IMR-90 (cell line): ENCODE data around the gene ZYG11B. TPM values are rescaled to one million over a fixed set of nuclear protein-coding genes. Genes with fewer than 3 reads are reported as not detected.

Experiments used
- ATAC-seq: fragments of 200-7000 bp; cut with Tn5 transposase; 2 replicates; pipeline ENCODE4 v1.9.1; 2020; ENCODE audit warnings: low read depth, mild to moderate bottlenecking, moderate library complexity
- BruUV-seq: library from RNA; stranded (reverse); fragments of 400-500 nt; replicated peaks from 2 replicates; lab custom pipeline; 2021; lab: Mats Ljungman, UMichigan
- CTCF ChIA-PET: fragments of 300-600 bp; formaldehyde crosslinking; extraction: SDS; loops from one replicate; lab custom pipeline; 2021; ENCODE audit warnings: antibody characterized with exemption; lab: Yijun Ruan, JAX
- POLR2A ChIA-PET: fragments of 300-600 bp; sonication (Branson Sonifier 250); formaldehyde crosslinking; loops from one replicate; lab custom pipeline; 2022; ENCODE audit warnings: antibody characterized with exemption; ENCODE audit not compliant: unreplicated experiment; lab: Charles Lee
- DNase-seq: peaks from one replicate; pipeline ENCODE4 v3.0.0; 2013
- H2AFZ ChIP-seq: replicated peaks from 2 replicates; pipeline ENCODE3; 2013; ENCODE audit warnings: low read length, mild to moderate bottlenecking; ENCODE audit not compliant: poor library complexity
- H2AK5ac ChIP-seq: 2 replicates; pipeline ENCODE4 v1.6.1; 2013; ENCODE audit warnings: low read depth, low read length, inconsistent platforms
- H2AK9ac ChIP-seq: replicated peaks from 2 replicates; pipeline ENCODE3; 2013; ENCODE audit warnings: mild to moderate bottlenecking, low read depth, low read length, moderate library complexity; ENCODE audit not compliant: poor library complexity
- H2BK120ac ChIP-seq: 2 replicates; pipeline ENCODE4 v1.6.1; 2013; ENCODE audit warnings: low read depth, low read length, inconsistent platforms
- H2BK15ac ChIP-seq: 3 replicates; pipeline ENCODE4 v1.6.1; 2013; ENCODE audit warnings: low read depth, low read length, inconsistent platforms
- H2BK20ac ChIP-seq: 2 replicates; pipeline ENCODE4 v1.6.1; 2013; ENCODE audit warnings: low read depth, mild to moderate bottlenecking, inconsistent platforms, low read length, moderate library complexity
- H2BK5ac ChIP-seq: 2 replicates; pipeline ENCODE4 v1.6.1; 2013; ENCODE audit warnings: mild to moderate bottlenecking, low read depth, low read length, inconsistent platforms; ENCODE audit not compliant: poor library complexity, severe bottlenecking
- H3K14ac ChIP-seq: replicated peaks from 2 replicates; pipeline ENCODE4 v1.6.1; 2013; ENCODE audit warnings: low read depth, low read length, inconsistent platforms
- H3K18ac ChIP-seq: 2 replicates; pipeline ENCODE4 v1.6.1; 2013; ENCODE audit warnings: low read depth, low read length, control low read depth
- H3K23ac ChIP-seq: 2 replicates; pipeline ENCODE4 v1.6.1; 2013; ENCODE audit warnings: low read depth, low read length, inconsistent platforms
- H3K27ac ChIP-seq: 2 replicates; pipeline ENCODE4 v1.5.1; 2013; ENCODE audit warnings: mild to moderate bottlenecking, control low read depth, low read length; ENCODE audit not compliant: insufficient read depth
- H3K27me3 ChIP-seq: 2 replicates; pipeline ENCODE4 v1.6.1; 2013; ENCODE audit warnings: low read length; ENCODE audit not compliant: control insufficient read depth, insufficient read depth
- H3K36me3 ChIP-seq: 2 replicates; pipeline ENCODE4 v1.6.1; 2013; ENCODE audit warnings: low read length, mixed read lengths; ENCODE audit not compliant: control insufficient read depth, insufficient read depth
- H3K4ac ChIP-seq: 2 replicates; pipeline ENCODE4 v1.6.1; 2013; ENCODE audit warnings: low read depth, low read length, inconsistent platforms
- H3K4me1 ChIP-seq: 2 replicates; pipeline ENCODE4 v1.6.1; 2013; ENCODE audit warnings: low read length, mixed read lengths; ENCODE audit not compliant: control insufficient read depth, insufficient read depth
- H3K4me2 ChIP-seq: 2 replicates; pipeline ENCODE4 v1.6.1; 2013; ENCODE audit warnings: low read depth, mild to moderate bottlenecking, control low read depth, low read length, moderate library complexity
- H3K4me3 ChIP-seq: 2 replicates; pipeline ENCODE4 v1.5.1; 2013; ENCODE audit warnings: low read depth, mild to moderate bottlenecking, control low read depth, low read length, moderate library complexity; ENCODE audit not compliant: insufficient read depth
- H3K56ac ChIP-seq: 2 replicates; pipeline ENCODE4 v1.6.1; 2013; ENCODE audit warnings: low read length, inconsistent platforms; ENCODE audit not compliant: insufficient read depth; ENCODE audit errors: extremely low read depth
- H3K79me1 ChIP-seq, 2 experiments: 2 replicates each; pipeline ENCODE4 v1.6.1; 2013; ENCODE audit warnings: low read length in 2 of 2, inconsistent platforms in 1 of 2, low read depth in 1 of 2
- H3K9ac ChIP-seq: 2 replicates; pipeline ENCODE4 v1.6.1; 2013; ENCODE audit warnings: low read depth, low read length, control low read depth
- H3K9me1 ChIP-seq: 2 replicates; pipeline ENCODE4 v1.6.1; 2013; ENCODE audit warnings: low read length, inconsistent platforms; ENCODE audit not compliant: insufficient read depth
- H3K9me3 ChIP-seq: 2 replicates; pipeline ENCODE4 v1.6.1; 2013; ENCODE audit warnings: low read length; ENCODE audit not compliant: control insufficient read depth, insufficient read depth
- H4K20me1 ChIP-seq: 2 replicates; pipeline ENCODE4 v1.6.1; 2013; ENCODE audit warnings: low read length, inconsistent platforms; ENCODE audit not compliant: insufficient read depth
- H4K5ac ChIP-seq: 2 replicates; pipeline ENCODE4 v1.6.1; 2013; ENCODE audit warnings: mild to moderate bottlenecking, low read depth, low read length, control low read depth
- H4K8ac ChIP-seq, 2 experiments: 2 replicates each; pipeline ENCODE4 v1.6.1; 2013; ENCODE audit warnings: low read depth in 2 of 2, low read length in 2 of 2, control low read depth in 1 of 2, inconsistent platforms in 1 of 2
- H4K91ac ChIP-seq: 2 replicates; pipeline ENCODE4 v1.6.1; 2013; ENCODE audit warnings: low read depth, low read length, inconsistent platforms; ENCODE audit not compliant: insufficient read depth
- RCOR1 ChIP-seq: IDR thresholded peaks from 2 replicates; pipeline ENCODE4 v1.6.1; 2012; ENCODE audit warnings: mild to moderate bottlenecking, low read length, improper control_type of control experiment; ENCODE audit not compliant: insufficient replicate concordance
- WGBS, 2 experiments: methylation state at CpG; one replicate each; pipeline versions ENCODE4 v1.1.5 to v1.1.7; 2013; ENCODE audit warnings: missing lambda C conversion rate in 2 of 2; ENCODE audit not compliant: insufficient read length in 1 of 2; ENCODE audit errors: extremely low coverage in 2 of 2; 5-methylcytosine and 5-hydroxymethylcytosine counted together
- dilution Hi-C: fragments of 300-500 bp; cut with HindIII; formaldehyde crosslinking; loops from one replicate; pipeline ENCODE4 v1.14.3; 2018; ENCODE audit warnings: low sequenced_read_pairs; ENCODE audit not compliant: unreplicated experiment
- in situ Hi-C: fragments of 300-500 bp; cut with MboI; formaldehyde crosslinking; loops from 3 replicates; pipeline ENCODE4 v1.14.3; 2019; ENCODE audit warnings: low sequenced_read_pairs, inconsistent platforms, mixed read lengths
- intact Hi-C: fragments of 100-400 bp; cut with micrococcal nuclease; formaldehyde crosslinking; loops from 2 replicates; pipeline ENCODE4 v1.10.0; 2022
- polyA plus RNA-seq, 3 experiments: library from polyadenylated mRNA; depleted of rRNA; stranded (reverse); fragments of >200 nt; gene quantifications; 2 replicates each; pipeline ENCODE4 v1.2.3, GENCODE V29; 2012; ENCODE audit warnings: low replicate concordance in 1 of 3
- total RNA-seq: library from RNA; depleted of rRNA; stranded (reverse); fragments of >200 nt; gene quantifications from 2 replicates; pipeline ENCODE4 v1.2.3, GENCODE V29; 2012

The ZYG11B gene
- total and polyA plus RNA-seq, 2 of the 4 experiments (the other 2 are of a cell fraction), result 8.1 to 55.2 TPM

DNA sequence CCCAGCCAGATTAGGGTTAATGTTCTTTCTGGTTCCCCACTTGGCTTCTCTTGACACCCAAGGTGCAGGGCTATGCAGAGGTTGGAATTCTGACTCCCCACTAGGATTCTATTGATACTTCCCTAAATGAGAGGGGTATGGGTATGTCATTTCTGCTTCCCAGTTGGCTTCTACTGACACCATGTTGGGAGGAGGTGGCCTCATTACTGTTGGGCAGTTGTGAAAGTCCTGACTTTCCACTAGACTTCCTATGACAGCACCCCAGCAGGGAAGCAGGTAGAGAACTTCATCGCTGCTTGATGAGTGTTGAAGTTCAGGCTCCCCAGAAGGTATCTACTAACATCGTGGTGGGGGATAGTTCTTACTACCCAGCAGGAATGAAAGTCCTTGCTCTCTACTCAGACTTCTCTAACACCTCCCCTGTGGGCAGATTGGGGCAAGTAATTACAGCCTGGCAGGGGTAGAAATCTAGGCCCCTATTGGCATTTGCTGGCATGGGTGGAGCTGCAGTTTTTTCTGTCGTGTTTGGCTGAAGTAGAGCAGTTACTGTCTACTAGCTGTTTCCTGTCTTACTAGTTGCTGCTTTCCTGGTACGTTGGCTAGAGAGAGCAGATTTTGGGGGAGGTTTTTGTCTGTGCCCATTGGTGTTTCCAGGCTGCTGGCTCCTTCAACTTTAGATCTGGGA, 41.5 kb downstream of the ZYG11B start:
- H4K8ac ChIP-seq, result no peak overlapping the region
- H3K36me3 ChIP-seq, result peaks cover 3% of the 10 kb centered on the region
- peaks cover 14% of the 10 kb centered on the region for H4K20me1 ChIP-seq
- no peak overlapping the region for H4K5ac ChIP-seq
- H3K27me3 ChIP-seq, result no peaks in the 10 kb centered on the region
- no peak overlapping the region for H2AK9ac ChIP-seq
- H2BK5ac ChIP-seq, result no peak overlapping the region
- in situ Hi-C loops (no loop called here), intact Hi-C loops (no loop called here), dilution Hi-C loops (no loop called here)
- POLR2A ChIA-PET, result no interaction called here
- H2BK120ac ChIP-seq, result no peak overlapping the region
- no peak overlapping the region for H3K4me2 ChIP-seq
- no peak overlapping the region for H3K27ac ChIP-seq
- no peak overlapping the region for H2BK15ac ChIP-seq
- peaks cover 6% of the 10 kb centered on the region for H3K4me1 ChIP-seq
- peaks cover 10% of the 10 kb centered on the region; the same call in 1 of the 2 replicates for H3K9me1 ChIP-seq
- no peak for TF ChIP-seq RCOR1
- DNase-seq (no peak), ATAC-seq (no peak)
- H3K56ac ChIP-seq, result no peak overlapping the region
- WGBS, 2 experiments, result 100% methylated on average over 1 of the region's 4 CpGs; no CpG with 5 or more reads in 1 of the 2 experiments
- no peak overlapping the region for H2BK20ac ChIP-seq
- H4K91ac ChIP-seq, result no peak overlapping the region
- H3K9ac ChIP-seq, result no peak overlapping the region
- peaks cover 27 to 55% of the 10 kb centered on the region in 2 experiments; a peak in 3 of 4 replicates for H3K79me1 ChIP-seq
- no peak overlapping the region for H2AK5ac ChIP-seq
- no peak overlapping the region for H3K14ac ChIP-seq
- H3K9me3 ChIP-seq, result no peaks in the 10 kb centered on the region
- no peak overlapping the region for H3K23ac ChIP-seq
- CTCF ChIA-PET, result no interaction called here
- BruUV-seq, result no TSS peak
- H3K18ac ChIP-seq, result no peak overlapping the region
- no peak overlapping the region for H3K4me3 ChIP-seq
- no peak overlapping the region for H2AFZ ChIP-seq
- no peak overlapping the region for H3K4ac ChIP-seq
